GM18505 (cell line): ENCODE data around the gene APBB2.
"Not testable (repeated sequence)": the region's sequence is repeated elsewhere in the genome, so short reads cannot be mapped to it uniquely, and the experiment has no call there.

ENCODE experiments used
- ATAC-seq: cut with Tn5 transposase; IDR thresholded peaks from one replicate; pipeline ENCODE4 v1.9.1; 2021; ENCODE audit not compliant: unreplicated experiment
- POLR2A ChIP-seq: IDR thresholded peaks from 4 replicates; pipeline ENCODE4 v1.6.1; 2011; ENCODE audit warnings: borderline replicate concordance; ENCODE audit not compliant: insufficient read depth, insufficient read length; ENCODE audit errors: extremely low read depth

The APBB2 gene

DNA sequence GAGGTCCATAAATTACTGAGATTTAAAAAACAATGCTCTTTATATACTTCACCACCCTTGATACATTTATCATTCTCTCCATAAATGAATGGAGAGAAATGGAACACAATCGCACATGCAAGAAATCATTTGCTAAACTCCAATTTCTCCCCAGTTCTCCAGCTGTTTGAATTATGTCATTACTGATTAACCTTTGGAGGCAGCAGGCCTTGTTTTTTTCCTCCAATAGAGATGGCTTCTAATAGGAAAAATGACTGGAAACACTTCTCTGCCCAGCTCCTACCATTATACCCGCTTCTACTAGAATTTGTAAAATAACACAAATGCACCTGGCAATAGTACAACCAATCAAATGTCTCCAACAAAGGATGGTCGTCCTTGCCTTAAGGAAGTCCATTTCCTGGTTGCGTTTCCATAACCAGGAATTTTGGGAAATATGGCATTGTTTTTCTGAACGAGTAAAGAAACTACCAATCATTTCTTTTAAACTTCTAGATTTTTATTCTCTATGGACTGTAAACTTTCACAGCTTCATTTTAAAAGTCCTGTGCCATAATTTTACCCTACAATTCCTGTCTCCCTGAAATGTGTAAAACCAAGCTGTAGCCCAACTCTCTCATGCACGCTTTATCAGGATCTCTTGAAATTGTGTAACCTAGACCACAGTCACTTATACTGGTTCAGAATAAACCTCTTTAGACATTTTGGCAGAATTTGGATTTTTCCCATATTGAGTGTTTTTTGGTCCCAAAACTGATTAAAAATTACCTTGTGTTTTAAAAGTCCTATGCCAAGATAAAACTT lies 60.1 kb downstream of the APBB2 start:
- no peak for TF ChIP-seq POLR2A
- ATAC-seq = no peak

DNA sequence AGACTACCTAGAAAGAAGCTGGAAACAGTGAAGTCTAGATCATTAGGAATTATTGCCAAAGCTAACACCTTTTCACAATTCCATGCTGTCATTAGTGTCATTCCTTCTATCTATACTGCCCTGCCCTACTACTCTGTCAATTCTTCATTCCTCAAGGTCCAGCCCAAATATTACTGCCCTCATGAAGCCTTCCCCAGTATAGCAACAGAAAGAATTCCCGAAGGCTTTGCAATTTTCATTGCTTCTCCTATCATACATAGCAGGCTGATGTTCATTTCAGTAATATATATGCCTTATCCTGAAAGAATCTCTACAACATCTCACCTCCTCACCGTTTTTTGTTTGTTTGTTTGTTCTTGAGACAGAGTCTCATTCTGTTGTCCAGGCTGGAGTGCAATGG lies 63.9 kb downstream of the APBB2 start:
- TF ChIP-seq POLR2A = no peak
- no peak for ATAC-seq

DNA sequence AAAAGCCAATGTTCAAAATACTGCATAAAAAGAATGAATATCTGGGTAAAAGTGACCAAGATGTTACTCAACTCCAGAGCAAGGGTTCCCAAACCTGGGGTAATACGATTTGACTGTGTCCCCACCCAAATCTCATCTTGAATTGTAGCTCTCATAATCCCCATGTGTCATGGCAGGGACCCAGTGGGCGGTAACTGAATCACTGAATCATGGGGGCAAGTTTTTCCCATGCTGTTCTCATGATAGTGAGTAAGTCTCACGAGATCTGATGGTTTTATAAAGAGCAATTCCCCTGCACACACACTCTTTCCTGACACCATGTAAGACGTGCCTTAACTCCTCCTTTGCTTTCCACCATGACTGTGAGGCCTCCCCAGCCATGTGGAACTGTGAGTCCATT lies 64.8 kb downstream of the APBB2 start:
- not testable (repeated sequence) for ATAC-seq

- TF ChIP-seq POLR2A = no peak
- ATAC-seq = no peak
Observed at GRCh38 chr4:41148931-41149330, 65.4 kb downstream of the APBB2 start.

- TF ChIP-seq POLR2A = no peak
- no peak for ATAC-seq
Observed at GRCh38 chr4:41148292-41148691, 66.0 kb downstream of the APBB2 start.

DNA sequence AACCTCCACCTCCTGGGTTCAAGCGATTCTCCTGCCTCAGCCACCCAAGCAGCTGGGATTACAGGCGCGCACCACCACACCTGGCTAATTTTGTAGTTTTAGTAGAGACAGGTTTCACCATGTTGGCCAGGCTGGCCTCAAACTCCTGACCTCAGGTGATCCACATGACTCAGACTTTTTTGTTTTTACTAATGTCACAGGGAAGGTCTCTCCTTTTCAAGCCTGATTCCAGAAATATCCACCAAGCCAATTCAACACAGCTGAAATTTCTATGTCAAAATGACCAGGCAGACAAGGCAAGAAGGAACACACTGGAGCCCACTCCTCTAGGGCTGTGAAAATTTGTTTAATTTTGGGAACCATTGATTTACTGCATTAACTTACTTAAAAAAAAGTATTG lies 66.8 kb downstream of the APBB2 start:
- not testable (repeated sequence) for ATAC-seq

DNA sequence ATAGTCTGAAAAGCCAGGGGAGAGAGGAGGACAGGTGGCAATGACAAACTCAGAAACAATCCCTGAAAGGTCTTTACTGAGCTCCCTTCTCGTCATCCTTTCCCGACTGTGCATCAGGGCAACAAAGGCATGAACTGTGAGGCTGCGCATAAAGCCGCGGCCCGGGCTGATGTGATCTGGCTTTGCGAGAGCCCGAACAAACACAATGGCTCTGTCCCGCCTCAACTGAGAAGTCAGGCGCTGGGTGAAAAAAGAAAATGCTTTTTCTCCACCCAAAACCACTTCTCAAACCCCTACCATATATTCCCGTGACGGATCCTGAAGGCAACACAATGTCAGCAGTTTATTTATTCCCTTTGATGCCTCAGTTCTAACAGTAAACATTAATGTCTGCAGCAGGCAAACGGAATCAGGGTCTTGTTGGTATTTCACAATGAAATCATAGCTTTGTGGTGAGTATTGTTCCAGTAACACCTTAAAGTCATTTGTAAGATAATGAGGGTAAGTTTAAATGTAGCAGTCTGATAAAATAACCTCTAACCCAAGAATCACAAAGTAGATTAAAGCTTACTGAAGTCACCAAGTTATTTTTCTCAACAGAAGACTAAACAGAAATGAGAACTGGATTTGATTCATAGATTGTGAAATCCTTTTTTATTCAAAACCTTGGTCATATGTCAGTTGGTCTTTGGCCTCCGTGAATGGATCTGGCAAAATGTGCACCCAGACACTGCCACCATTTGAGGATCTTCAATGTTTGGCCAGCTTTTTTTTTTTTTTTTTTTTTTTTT lies 67.4 kb downstream of the APBB2 start:
- ATAC-seq = no peak
- TF ChIP-seq POLR2A = no peak

DNA sequence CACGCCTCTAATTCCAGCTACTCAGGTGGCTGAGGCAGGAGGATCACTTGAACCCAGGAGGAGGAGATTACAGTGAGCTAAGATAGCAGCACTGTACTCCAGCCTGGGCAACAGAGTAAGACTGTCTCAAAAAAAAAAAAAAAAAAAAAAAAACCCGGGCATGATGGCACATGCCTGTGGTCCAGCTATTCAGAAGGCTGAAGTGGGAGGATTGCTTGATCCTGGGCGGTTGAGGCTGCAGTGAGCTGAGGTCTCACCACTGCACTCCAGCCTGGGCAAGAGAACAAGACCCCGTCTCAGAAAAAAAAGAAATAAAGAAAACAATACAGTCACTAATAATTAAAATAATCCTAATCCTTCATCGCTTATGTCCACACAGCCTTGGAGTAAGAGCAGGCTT lies 68.1 kb downstream of the APBB2 start:
- no peak for TF ChIP-seq POLR2A
- no peak for ATAC-seq

GRCh38 chr4:41145571-41146078 lies 68.7 kb downstream of the APBB2 start:
- TF ChIP-seq POLR2A = no peak
- ATAC-seq = no peak

DNA sequence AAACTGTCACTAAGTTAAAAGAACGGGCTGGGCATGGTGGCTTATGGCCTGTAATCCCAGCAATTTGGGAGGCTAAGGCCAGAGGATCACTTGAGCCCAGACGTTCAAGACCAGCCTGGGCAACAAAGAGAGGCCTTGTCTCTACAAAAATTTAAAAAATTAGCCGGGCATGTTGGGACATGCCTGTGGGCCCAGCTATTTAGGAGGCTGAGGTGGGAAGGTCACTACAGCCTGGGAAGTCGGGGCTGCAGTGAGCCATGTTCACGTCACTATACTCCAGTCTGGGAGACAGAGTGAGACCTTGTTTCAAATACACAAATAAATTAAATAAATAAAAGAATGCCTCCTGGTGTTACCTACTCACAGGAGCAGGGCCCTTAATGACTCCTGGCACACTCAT lies 69.5 kb downstream of the APBB2 start:
- no peak for ATAC-seq
- no peak for TF ChIP-seq POLR2A

GRCh38 chr4:41144040-41144379 lies 70.3 kb downstream of the APBB2 start:
- TF ChIP-seq POLR2A = no peak
- no peak for ATAC-seq

- no peak for ATAC-seq
- no peak for TF ChIP-seq POLR2A
Observed at GRCh38 chr4:41143311-41144039, 70.9 kb downstream of the APBB2 start.

GRCh38 chr4:41142376-41143310 lies 71.7 kb downstream of the APBB2 start:
- ATAC-seq = no peak
- no peak for TF ChIP-seq POLR2A
